ENCODE results near the gene TMEM175. TPM values are rescaled to one million over a fixed set of nuclear protein-coding genes. Genes with fewer than 3 reads are reported as not detected.

The TMEM175 gene
- total RNA-seq, 1 donor from 2014 or later: 16.0 TPM

DNA sequence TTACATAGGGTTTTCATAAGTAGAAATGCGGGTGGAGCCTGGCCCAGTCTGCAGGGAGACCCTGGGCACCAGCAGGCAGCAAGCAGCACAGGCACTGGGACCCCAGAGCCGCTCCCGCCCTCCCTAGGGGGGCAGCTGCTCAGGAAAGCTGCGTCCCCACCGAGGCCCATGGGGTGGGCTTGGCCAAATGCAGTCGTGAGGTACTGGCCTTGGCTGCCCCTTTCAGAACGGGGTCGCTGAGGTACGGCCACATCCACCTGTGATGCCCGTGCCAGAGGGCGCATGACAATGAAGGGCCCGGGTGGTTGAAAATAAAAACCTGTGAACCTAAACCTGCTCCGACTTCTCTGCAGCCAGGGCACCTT lies 16.7 kb downstream of the TMEM175 start:
- peaks cover 26% of the 10 kb centered on the region for H3K27me3 ChIP-seq (ENCODE audit: control insufficient read depth, insufficient read depth, low read length)
- DNase-seq (ENCODE audit: low read depth): no peak
- TF ChIP-seq, protein P1, sequence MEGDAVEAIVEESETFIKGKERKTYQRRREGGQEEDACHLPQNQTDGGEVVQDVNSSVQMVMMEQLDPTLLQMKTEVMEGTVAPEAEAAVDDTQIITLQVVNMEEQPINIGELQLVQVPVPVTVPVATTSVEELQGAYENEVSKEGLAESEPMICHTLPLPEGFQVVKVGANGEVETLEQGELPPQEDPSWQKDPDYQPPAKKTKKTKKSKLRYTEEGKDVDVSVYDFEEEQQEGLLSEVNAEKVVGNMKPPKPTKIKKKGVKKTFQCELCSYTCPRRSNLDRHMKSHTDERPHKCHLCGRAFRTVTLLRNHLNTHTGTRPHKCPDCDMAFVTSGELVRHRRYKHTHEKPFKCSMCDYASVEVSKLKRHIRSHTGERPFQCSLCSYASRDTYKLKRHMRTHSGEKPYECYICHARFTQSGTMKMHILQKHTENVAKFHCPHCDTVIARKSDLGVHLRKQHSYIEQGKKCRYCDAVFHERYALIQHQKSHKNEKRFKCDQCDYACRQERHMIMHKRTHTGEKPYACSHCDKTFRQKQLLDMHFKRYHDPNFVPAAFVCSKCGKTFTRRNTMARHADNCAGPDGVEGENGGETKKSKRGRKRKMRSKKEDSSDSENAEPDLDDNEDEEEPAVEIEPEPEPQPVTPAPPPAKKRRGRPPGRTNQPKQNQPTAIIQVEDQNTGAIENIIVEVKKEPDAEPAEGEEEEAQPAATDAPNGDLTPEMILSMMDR (IDR thresholded peaks at IDR 0.05; ENCODE audit: insufficient read depth, low read length, poor library complexity, severe bottlenecking): no peak
- no peak overlapping the region for H3K4me3 ChIP-seq (ENCODE audit: low read depth, low read length)
- H3K36me3 ChIP-seq (ENCODE audit: control insufficient read depth, insufficient read depth, low read length): no peaks in the 10 kb centered on the region

DNA sequence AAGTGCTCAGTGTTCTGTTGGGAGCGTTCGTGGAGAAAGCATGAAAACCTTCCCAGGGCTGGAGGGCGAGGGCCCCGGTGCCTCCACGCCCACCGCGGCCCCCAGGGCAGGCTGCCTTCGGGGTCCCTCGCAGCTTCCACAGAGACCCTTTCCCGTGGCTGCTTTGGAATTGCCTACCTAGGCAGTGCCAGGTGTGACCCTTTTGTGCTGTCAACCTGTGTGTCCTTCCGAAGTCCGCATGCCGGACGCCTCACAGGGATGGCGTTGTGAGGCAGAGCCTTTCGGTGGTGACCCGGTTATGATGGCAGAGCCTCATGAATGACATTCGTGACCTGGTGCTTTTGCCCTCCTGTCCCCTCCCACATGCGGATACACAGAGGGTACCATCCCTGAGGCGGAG lies 17.4 kb downstream of the TMEM175 start:
- no peaks in the 10 kb centered on the region for H3K36me3 ChIP-seq (ENCODE audit: control insufficient read depth, insufficient read depth, low read length)
- no peak overlapping the region for H3K4me3 ChIP-seq (ENCODE audit: low read depth, low read length)
- TF ChIP-seq, protein P1 (IDR thresholded peaks at IDR 0.05; ENCODE audit: insufficient read depth, low read length, poor library complexity, severe bottlenecking): no peak
- peaks cover 26% of the 10 kb centered on the region for H3K27me3 ChIP-seq (ENCODE audit: control insufficient read depth, insufficient read depth, low read length)
- no peak for DNase-seq (ENCODE audit: low read depth)

DNA sequence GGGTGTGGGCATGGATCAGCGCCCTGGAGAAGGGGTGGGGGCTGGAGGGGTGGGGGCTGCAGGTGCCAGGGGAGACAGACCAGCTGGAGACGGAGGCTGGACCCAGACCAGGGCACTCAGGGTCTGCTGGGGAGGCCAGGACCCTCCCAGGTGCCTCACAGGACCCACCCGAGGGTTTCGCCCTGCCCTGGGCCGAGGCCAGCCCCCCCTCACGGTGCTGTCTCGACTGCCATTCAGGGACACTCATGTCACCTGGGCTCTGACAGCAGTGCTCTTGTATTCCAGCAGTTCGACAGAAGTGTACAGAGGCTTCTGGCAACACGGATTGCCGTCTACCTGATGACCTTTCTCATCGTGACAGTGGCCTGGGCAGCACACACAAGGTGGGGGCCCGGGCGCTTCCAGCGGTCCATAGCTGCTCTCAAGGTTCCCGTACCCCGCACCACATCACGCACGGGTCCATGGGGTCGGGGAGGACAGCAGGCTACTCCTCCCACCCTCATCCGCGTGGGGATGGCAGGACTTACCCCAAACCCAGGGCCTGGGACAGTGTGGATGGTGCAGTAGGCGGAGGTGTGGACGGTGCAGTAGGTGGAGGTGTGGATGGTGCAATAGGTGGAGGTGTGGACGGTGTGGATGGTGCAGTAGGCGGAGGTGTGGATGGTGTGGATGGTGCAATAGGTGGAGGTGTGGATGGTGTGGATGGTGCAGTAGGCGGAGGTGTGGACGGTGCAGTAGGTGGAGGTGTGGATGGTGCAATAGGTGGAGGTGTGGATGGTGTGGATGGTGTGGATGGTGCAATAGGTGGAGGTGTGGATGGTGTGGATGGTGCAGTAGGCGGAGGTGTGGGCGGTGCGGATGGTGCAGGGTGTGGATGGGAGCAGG lies 18.1 kb downstream of the TMEM175 start:
- TF ChIP-seq, protein P1 (IDR thresholded peaks at IDR 0.05; ENCODE audit: insufficient read depth, low read length, poor library complexity, severe bottlenecking): no peak
- DNase-seq (ENCODE audit: low read depth): no peak
- no peaks in the 10 kb centered on the region for H3K36me3 ChIP-seq (ENCODE audit: control insufficient read depth, insufficient read depth, low read length)
- peaks cover 20% of the 10 kb centered on the region for H3K27me3 ChIP-seq (ENCODE audit: control insufficient read depth, insufficient read depth, low read length)
- H3K4me3 ChIP-seq (ENCODE audit: low read depth, low read length): no peak overlapping the region

DNA sequence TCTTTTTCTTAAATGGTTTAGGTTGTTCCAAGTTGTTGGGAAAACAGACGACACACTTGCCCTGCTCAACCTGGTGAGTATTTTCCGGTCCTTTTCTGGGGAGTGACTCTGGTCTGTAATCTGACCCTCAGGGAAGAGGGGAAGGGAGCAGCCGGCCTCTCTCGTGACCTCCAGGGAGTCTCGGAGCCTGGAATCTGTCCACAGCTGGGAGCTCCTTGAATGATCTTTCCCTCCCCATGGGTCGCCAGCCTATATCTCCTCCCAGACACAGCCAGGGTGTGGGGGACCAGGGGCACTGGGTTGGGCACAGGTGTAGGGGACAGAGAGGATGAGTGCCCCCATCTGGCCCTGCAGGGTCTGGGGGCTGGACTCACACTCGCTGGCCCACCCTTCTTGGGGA lies 18.9 kb downstream of the TMEM175 start:
- DNase-seq (ENCODE audit: low read depth): no peak
- TF ChIP-seq, protein P1 (IDR thresholded peaks at IDR 0.05; ENCODE audit: insufficient read depth, low read length, poor library complexity, severe bottlenecking): no peak
- Histone ChIP-seq H3K36me3 (ENCODE audit: control insufficient read depth, insufficient read depth, low read length) (no peaks in the 10 kb centered on the region), H3K4me3 (ENCODE audit: low read depth, low read length) (no peak overlapping the region), H3K27me3 (ENCODE audit: control insufficient read depth, insufficient read depth, low read length) (peaks cover 12% of the 10 kb centered on the region)

DNA sequence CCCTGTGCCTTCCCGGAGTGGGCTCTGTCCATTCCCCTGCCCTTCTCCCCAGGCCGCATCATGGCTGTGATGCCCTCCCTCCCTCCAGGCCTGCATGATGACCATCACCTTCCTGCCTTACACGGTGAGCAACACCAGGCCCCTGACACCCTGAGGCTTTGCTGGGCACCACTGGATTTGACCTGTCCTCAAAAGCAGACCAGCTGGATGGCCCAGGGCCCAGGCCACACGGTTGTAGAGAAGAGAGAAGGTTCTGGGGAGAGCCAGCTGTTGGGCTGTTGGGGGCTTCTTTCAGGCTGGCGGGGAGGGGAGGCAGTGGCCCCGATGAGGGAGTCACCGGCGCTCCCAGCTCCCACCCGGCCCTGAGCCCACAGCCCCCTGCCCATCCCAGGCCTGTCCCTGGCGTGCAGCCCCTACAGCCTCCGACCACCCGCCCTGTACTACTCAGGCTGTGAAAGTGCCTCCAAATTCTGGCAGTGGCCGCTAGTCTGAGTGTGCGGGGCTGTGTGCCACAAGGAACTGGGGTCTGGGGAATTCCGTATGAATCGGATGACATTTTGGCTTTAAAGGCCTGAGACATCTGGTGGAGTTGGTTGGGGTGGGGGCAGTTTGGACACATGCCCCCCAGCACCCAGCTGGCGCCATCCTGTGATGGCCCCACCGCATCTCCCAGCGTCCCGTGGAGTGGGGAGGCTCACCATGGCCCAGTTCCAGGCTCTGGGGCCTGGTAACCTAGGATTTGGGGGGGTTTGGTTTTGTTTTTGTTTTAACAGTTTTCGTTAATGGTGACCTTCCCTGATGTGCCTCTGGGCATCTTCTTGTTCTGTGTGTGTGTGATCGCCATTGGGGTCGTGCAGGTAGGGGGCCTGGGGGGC lies 19.6 kb downstream of the TMEM175 start:
- TF ChIP-seq, protein P1 (IDR thresholded peaks at IDR 0.05; ENCODE audit: insufficient read depth, low read length, poor library complexity, severe bottlenecking): no peak
- H3K36me3 ChIP-seq (ENCODE audit: control insufficient read depth, insufficient read depth, low read length): no peaks in the 10 kb centered on the region
- DNase-seq (ENCODE audit: low read depth): no peak

More for the DNA sequence above, 19.6 kb downstream of the TMEM175 start:
- Histone ChIP-seq H3K4me3 (ENCODE audit: low read depth, low read length) (no peak overlapping the region), H3K27me3 (ENCODE audit: control insufficient read depth, insufficient read depth, low read length) (peaks cover 6% of the 10 kb centered on the region)

Measured in kidney epithelial cell (primary cell).